CD14-positive monocyte (primary cell): ENCODE measurements around the gene TP53I13. TPM values are rescaled to one million over a fixed set of nuclear protein-coding genes. Genes with fewer than 3 reads are reported as not detected.
A peak's percentile ranks its signal among the peaks of the same experiment; 100 is the strongest.

Experiments used
- DNase-seq, 3 donors: peaks; one replicate each; pipeline ENCODE4 v3.0.0-alpha.2; 2011 to 2022
- H2AFZ ChIP-seq: 2 replicates; pipeline ENCODE4 v1.6.0; 2012; ENCODE audit warnings: mild to moderate bottlenecking, low read depth, low read length, inconsistent platforms; ENCODE audit not compliant: insufficient read depth, poor library complexity, severe bottlenecking
- H3K27ac ChIP-seq, 2 donors: 1 replicate in 1 of 2; 2 replicates in 1 of 2; pipeline ENCODE4 v1.5.1; 2012 to 2013; ENCODE audit warnings: low read length in 2 of 2, control low read depth in 1 of 2, inconsistent platforms in 1 of 2, low read depth in 1 of 2, mild to moderate bottlenecking in 1 of 2
- H3K27me3 ChIP-seq, 2 donors: one replicate each; pipeline versions ENCODE4 v1.6.0 to v1.6.1; 2011 to 2013; ENCODE audit warnings: low read length in 2 of 2; ENCODE audit not compliant: control insufficient read depth in 2 of 2, insufficient read depth in 2 of 2
- H3K36me3 ChIP-seq, 2 donors: replicated peaks in 1 of 2; 1 replicate in 1 of 2; 2 replicates in 1 of 2; pipeline versions ENCODE4 v1.5.1 to v1.6.1; 2012 to 2013; ENCODE audit warnings: low read length in 2 of 2, control low read depth in 1 of 2, inconsistent platforms in 1 of 2, mild to moderate bottlenecking in 1 of 2; ENCODE audit not compliant: insufficient read depth in 2 of 2, control insufficient read depth in 1 of 2
- H3K4me1 ChIP-seq, 2 donors: 1 replicate in 1 of 2; 2 replicates in 1 of 2; pipeline versions ENCODE4 v1.5.1 to v1.6.1; 2012 to 2013; ENCODE audit warnings: low read length in 2 of 2, control low read depth in 1 of 2, inconsistent platforms in 1 of 2, mild to moderate bottlenecking in 1 of 2, moderate library complexity in 1 of 2; ENCODE audit not compliant: insufficient read depth in 2 of 2, control insufficient read depth in 1 of 2
- H3K4me2 ChIP-seq: replicated peaks from 2 replicates; pipeline ENCODE3; 2012; ENCODE audit warnings: low read length, moderate library complexity, mild to moderate bottlenecking; ENCODE audit not compliant: poor library complexity, severe bottlenecking; ENCODE audit errors: extremely low read depth
- H3K4me3 ChIP-seq, 3 experiments: fragments of 200-600 bp in 1 of 3; sonication (generic) in 1 of 3; replicated peaks in 1 of 3; 1 replicate in 2 of 3; 2 replicates in 1 of 3; pipeline ENCODE4 v1.5.1; 2011 to 2013; ENCODE audit warnings: low read length in 3 of 3, mild to moderate bottlenecking in 3 of 3, control low read depth in 2 of 3, low read depth in 2 of 3, inconsistent platforms in 1 of 3, moderate library complexity in 1 of 3
- H3K79me2 ChIP-seq: 2 replicates; pipeline ENCODE4 v1.6.0; 2012; ENCODE audit warnings: mild to moderate bottlenecking, control low read depth, inconsistent platforms, low read length, moderate library complexity; ENCODE audit not compliant: insufficient read depth
- H3K9ac ChIP-seq: 2 replicates; pipeline ENCODE4 v1.6.0; 2017; ENCODE audit warnings: low read length, mild to moderate bottlenecking; ENCODE audit not compliant: insufficient read depth, poor library complexity, severe bottlenecking
- H3K9me3 ChIP-seq, 2 donors: replicated peaks in 1 of 2; 1 replicate in 1 of 2; 2 replicates in 1 of 2; pipeline versions ENCODE4 v1.5.1 to v1.6.1; 2012 to 2013; ENCODE audit warnings: low read length in 2 of 2, control low read depth in 1 of 2; ENCODE audit not compliant: control insufficient read depth in 1 of 2, insufficient read depth in 1 of 2
- H4K20me1 ChIP-seq: 2 replicates; pipeline ENCODE4 v1.6.0; 2012; ENCODE audit warnings: mild to moderate bottlenecking, low read length, control low read depth, moderate library complexity; ENCODE audit not compliant: insufficient read depth
- H3K27ac Mint-ChIP-seq, 7 donors: one replicate each; pipeline ENCODE4 v1.8.0; 2020; ENCODE audit warnings: mild to moderate bottlenecking in 7 of 7, mixed read lengths in 7 of 7, moderate library complexity in 6 of 7, inconsistent platforms in 2 of 7
- H3K27me3 Mint-ChIP-seq, 3 donors: one replicate each; pipeline ENCODE4 v1.8.0; 2021 to 2022; ENCODE audit warnings: low read depth in 3 of 3, mild to moderate bottlenecking in 3 of 3, mixed read lengths in 3 of 3, moderate library complexity in 3 of 3, inconsistent platforms in 1 of 3
- H3K36me3 Mint-ChIP-seq, 2 donors: one replicate each; pipeline ENCODE4 v1.8.0; 2020; ENCODE audit warnings: mixed read lengths in 2 of 2, inconsistent platforms in 1 of 2, mild to moderate bottlenecking in 1 of 2
- H3K4me1 Mint-ChIP-seq: one replicate; pipeline ENCODE4 v1.8.0; 2020; ENCODE audit warnings: mild to moderate bottlenecking, mixed read lengths
- H3K4me3 Mint-ChIP-seq, 2 donors: one replicate each; pipeline ENCODE4 v1.8.0; 2020; ENCODE audit warnings: mild to moderate bottlenecking in 2 of 2, mixed read lengths in 2 of 2, moderate library complexity in 1 of 2
- H3K9me3 Mint-ChIP-seq, 7 donors: one replicate each; pipeline ENCODE4 v1.8.0; 2020 to 2022; ENCODE audit warnings: mixed read lengths in 7 of 7, mild to moderate bottlenecking in 6 of 7, moderate library complexity in 6 of 7, inconsistent platforms in 2 of 7
- CTCF ChIP-seq: fragments of 200-600 bp; IDR thresholded peaks from one replicate; pipeline ENCODE4 v1.8.0; 2022; ENCODE audit warnings: antibody characterized with exemption, mild to moderate bottlenecking
- WGBS: methylation state at CpG from one replicate; pipeline ENCODE4 v1.1.5; 2013; ENCODE audit warnings: missing lambda C conversion rate; ENCODE audit not compliant: insufficient coverage; 5-methylcytosine and 5-hydroxymethylcytosine counted together
- intact Hi-C, 2 donors: fragments of 100-400 bp; cut with micrococcal nuclease; formaldehyde crosslinking; loops; one replicate each; pipeline versions ENCODE4 v1.15.0 to v1.15.1; 2023
- polyA plus RNA-seq, 3 donors: library from polyadenylated mRNA; depleted of rRNA in 1 of 3; unstranded in 2 of 3; stranded (reverse) in 1 of 3; fragments of 300-500 nt in 2 of 3; fragments of >200 nt in 1 of 3; fragmentation: Illumina TruSeq in 2 of 3; gene quantifications; 1 replicate in 2 of 3; 2 replicates in 1 of 3; pipeline ENCODE4 v1.2.3, GENCODE V29; 2012 to 2021

TP53I13 gene
- polyA plus RNA-seq, 3 donors: 9.4 to 58.6 (median 14.4) TPM

- Histone ChIP-seq H4K20me1 (no peaks in the 10 kb centered on the region), H3K9me3 (no peaks in the 10 kb centered on the region), H3K27me3 (no peaks in the 10 kb centered on the region), H3K36me3 (no peaks in the 10 kb centered on the region), H3K4me1 (peaks cover 35 to 38% of the 10 kb centered on the region in 2 donors), H3K27ac (no peak overlapping the region), H3K4me2 (peak overlapping the region; percentile 48), H3K9ac (no peak overlapping the region), H2AFZ (peak overlapping the region; percentile 72), H3K79me2 (peaks cover 21% of the 10 kb centered on the region), H3K4me3 (no peak overlapping the region)
- Mint-ChIP-seq H3K27ac (no peak overlapping the region), H3K27me3 (no peaks in the 10 kb centered on the region), H3K9me3 (no peaks in the 10 kb centered on the region), H3K36me3 (peaks cover 14 to 15% of the 10 kb centered on the region in 2 donors), H3K4me3 (no peak overlapping the region), H3K4me1 (peaks cover 49% of the 10 kb centered on the region)
- intact Hi-C loops: loop anchor here (10.0 kb wide), 2 partner anchors 55 to 195 kb away; no protein-coding TSS in a partner anchor
- no CpG with 5 or more reads among the region's 2 CpGs for WGBS
- DNase-seq: no peak
- no peak for TF ChIP-seq CTCF
These were observed 8.9 kb upstream of the TP53I13 start for GRCh38 chr17:29559640-29560039.

GRCh38 chr17:29560316-29560715 lies 8.2 kb upstream of the TP53I13 start:
- Histone ChIP-seq H3K4me3 (peak overlapping the region in 2 of 3 experiments; percentile 5 to 57), H3K79me2 (peaks cover 27% of the 10 kb centered on the region), H3K27me3 (no peaks in the 10 kb centered on the region), H4K20me1 (peaks cover under 1% of the 10 kb centered on the region), H3K36me3 (no peaks in the 10 kb centered on the region), H3K9me3 (no peaks in the 10 kb centered on the region), H3K9ac (peak overlapping the region; percentile 18), H3K4me1 (peaks cover 40 to 41% of the 10 kb centered on the region in 2 donors), H2AFZ (peak overlapping the region; percentile 72), H3K4me2 (peak overlapping the region; percentile 48), H3K27ac (peak overlapping the region; percentile 10 to 33)
- Mint-ChIP-seq H3K9me3 (no peaks in the 10 kb centered on the region), H3K36me3 (peaks cover 14 to 15% of the 10 kb centered on the region in 2 donors), H3K4me3 (peak overlapping the region; percentile 71 to 78), H3K27me3 (no peaks in the 10 kb centered on the region), H3K4me1 (peaks cover 54% of the 10 kb centered on the region), H3K27ac (peak overlapping the region; percentile 46 to 84 (median 65))
- WGBS: no CpG with 5 or more reads among the region's 6 CpGs
- TF ChIP-seq CTCF: no peak
- intact Hi-C loops: loop anchor here (10.0 kb wide), 2 partner anchors 54 to 196 kb away; no protein-coding TSS in a partner anchor
- peak in 2 of 3 donors; percentile 56 to 62 for DNase-seq
